GM21723 (cell line): ENCODE measurements around the gene GPNMB.

ENCODE experiments used
- ATAC-seq: cut with Tn5 transposase; IDR thresholded peaks from one replicate; pipeline ENCODE4 v1.9.1; 2021; ENCODE audit warnings: mild to moderate bottlenecking, moderate library complexity; ENCODE audit not compliant: unreplicated experiment

The GPNMB gene

GRCh38 chr7:23268167-23268566, 21.6 kb downstream of the GPNMB start:
- no peak for ATAC-seq

- no peak for ATAC-seq
These were observed 22.2 kb downstream of the GPNMB start for GRCh38 chr7:23268746-23269145.

- ATAC-seq = no peak
These were observed 25.7 kb downstream of the GPNMB start for GRCh38 chr7:23272275-23272674.

- ATAC-seq = peak; percentile 95
These were observed 26.6 kb downstream of the GPNMB start for GRCh38 chr7:23273141-23273599.

GRCh38 chr7:23275912-23276311, 29.3 kb downstream of the GPNMB start:
- ATAC-seq = no peak

GRCh38 chr7:23276376-23276775, 29.8 kb downstream of the GPNMB start:
- ATAC-seq = no peak

- ATAC-seq = no peak
These were observed 30.4 kb downstream of the GPNMB start for GRCh38 chr7:23276947-23277346.

GRCh38 chr7:23277359-23277989, 30.9 kb downstream of the GPNMB start:
- peak; percentile 54 for ATAC-seq

GRCh38 chr7:23279819-23280525, 33.4 kb downstream of the GPNMB start:
- no peak for ATAC-seq

GRCh38 chr7:23283086-23283485, 36.5 kb downstream of the GPNMB start:
- no peak for ATAC-seq

GRCh38 chr7:23284871-23285270, 38.3 kb downstream of the GPNMB start:
- ATAC-seq = no peak

- ATAC-seq = no peak
These were observed 39.4 kb downstream of the GPNMB start for GRCh38 chr7:23285657-23286646.

- ATAC-seq = no peak
These were observed 41.0 kb downstream of the GPNMB start for GRCh38 chr7:23287612-23288011.

GRCh38 chr7:23290993-23291392, 44.4 kb downstream of the GPNMB start:
- ATAC-seq = no peak

- no peak for ATAC-seq
These were observed 45.5 kb downstream of the GPNMB start for GRCh38 chr7:23291957-23292560.

- no peak for ATAC-seq
These were observed 46.0 kb downstream of the GPNMB start for GRCh38 chr7:23292623-23293022.

GRCh38 chr7:23293500-23294073, 47.0 kb downstream of the GPNMB start:
- ATAC-seq = no peak

GRCh38 chr7:23294549-23295400, 48.2 kb downstream of the GPNMB start:
- ATAC-seq = no peak

GRCh38 chr7:23295401-23295697, 48.8 kb downstream of the GPNMB start:
- no peak for ATAC-seq
